Stomach smooth muscle (tissue), 2 donors: ENCODE data around the gene ZNF770.

Source experiments
- H3K27ac ChIP-seq: one replicate; pipeline ENCODE4 v1.7.0; 2013; ENCODE audit warnings: mild to moderate bottlenecking, low read length, inconsistent platforms
- H3K27me3 ChIP-seq, 2 donors: one replicate each; pipeline ENCODE4 v1.7.0; 2013; ENCODE audit warnings: low read length in 2 of 2; ENCODE audit not compliant: insufficient read depth in 2 of 2, control insufficient read depth in 1 of 2
- H3K36me3 ChIP-seq, 2 donors: one replicate each; pipeline ENCODE4 v1.7.0; 2013; ENCODE audit warnings: low read length in 2 of 2; ENCODE audit not compliant: control insufficient read depth in 2 of 2, insufficient read depth in 2 of 2
- H3K4me1 ChIP-seq: one replicate; pipeline ENCODE4 v1.7.0; 2013; ENCODE audit warnings: low read length; ENCODE audit not compliant: control insufficient read depth, insufficient read depth
- H3K4me3 ChIP-seq, 2 donors: one replicate each; pipeline ENCODE4 v1.7.0; 2013; ENCODE audit warnings: low read length in 2 of 2
- H3K9ac ChIP-seq, 2 donors: one replicate each; pipeline ENCODE4 v1.7.0; 2013; ENCODE audit warnings: low read length in 2 of 2, mild to moderate bottlenecking in 1 of 2
- H3K9me3 ChIP-seq, 2 donors: one replicate each; pipeline ENCODE4 v1.7.0; 2013; ENCODE audit warnings: low read length in 2 of 2; ENCODE audit not compliant: control insufficient read depth in 2 of 2
- donor health status: healthy.
- donor health status: Pancreatic carcinoma.

The ZNF770 gene

GRCh38 chr15:35000511-35000910, 12.4 kb upstream of the ZNF770 start:
- H3K27me3 ChIP-seq = no peaks in the 10 kb centered on the region
- H3K4me3 ChIP-seq = no peak overlapping the region
- no peaks in the 10 kb centered on the region for H3K4me1 ChIP-seq
- no peaks in the 10 kb centered on the region for H3K36me3 ChIP-seq
- no peaks in the 10 kb centered on the region for H3K9me3 ChIP-seq
- no peak overlapping the region for H3K9ac ChIP-seq
- H3K27ac ChIP-seq = no peak overlapping the region

- Histone ChIP-seq H3K9ac (no peak overlapping the region), H3K36me3 (no peaks in the 10 kb centered on the region)
Measured at GRCh38 chr15:34999906-35000305, 11.8 kb upstream of the ZNF770 start.

GRCh38 chr15:34994925-34995324, 6.8 kb upstream of the ZNF770 start:
- Histone ChIP-seq H3K4me1 (no peaks in the 10 kb centered on the region), H3K4me3 (no peak overlapping the region), H3K27ac (no peak overlapping the region), H3K27me3 (no peaks in the 10 kb centered on the region), H3K9ac (no peak overlapping the region), H3K9me3 (no peaks in the 10 kb centered on the region), H3K36me3 (no peaks in the 10 kb centered on the region)

More at GRCh38 chr15:34999906-35000305, 11.8 kb upstream of the ZNF770 start:
- Histone ChIP-seq H3K27me3 (no peaks in the 10 kb centered on the region), H3K9me3 (no peaks in the 10 kb centered on the region), H3K4me1 (no peaks in the 10 kb centered on the region), H3K27ac (no peak overlapping the region), H3K4me3 (no peak overlapping the region)

GRCh38 chr15:34993877-34994276, 5.8 kb upstream of the ZNF770 start:
- no peaks in the 10 kb centered on the region for H3K4me1 ChIP-seq
- no peaks in the 10 kb centered on the region for H3K27me3 ChIP-seq
- no peak overlapping the region for H3K9ac ChIP-seq
- no peak overlapping the region for H3K27ac ChIP-seq
- no peak overlapping the region for H3K4me3 ChIP-seq
- H3K9me3 ChIP-seq = no peaks in the 10 kb centered on the region
- H3K36me3 ChIP-seq = no peaks in the 10 kb centered on the region

- H3K4me1 ChIP-seq = no peaks in the 10 kb centered on the region
- no peak overlapping the region for H3K27ac ChIP-seq
- H3K4me3 ChIP-seq = no peak overlapping the region
- no peaks in the 10 kb centered on the region for H3K36me3 ChIP-seq
- H3K9ac ChIP-seq = no peak overlapping the region
- H3K9me3 ChIP-seq = no peaks in the 10 kb centered on the region
- no peaks in the 10 kb centered on the region for H3K27me3 ChIP-seq
Measured at GRCh38 chr15:34993412-34993811, 5.3 kb upstream of the ZNF770 start.

GRCh38 chr15:34987609-34988026, 469 bp downstream of the ZNF770 start:
- H3K4me1 ChIP-seq = peaks cover 9% of the 10 kb centered on the region
- no peaks in the 10 kb centered on the region for H3K9me3 ChIP-seq
- H3K4me3 ChIP-seq = peak overlapping the region; percentile 86 to 100
- H3K27ac ChIP-seq = peak overlapping the region; percentile 99
- H3K36me3 ChIP-seq = peaks cover 2 to 4% of the 10 kb centered on the region in 2 donors
- H3K9ac ChIP-seq = peak overlapping the region; percentile 97 to 100
- H3K27me3 ChIP-seq = no peaks in the 10 kb centered on the region

- no peak overlapping the region for H3K27ac ChIP-seq
- peak overlapping the region; percentile 86 to 100 for H3K4me3 ChIP-seq
- peaks cover 2 to 6% of the 10 kb centered on the region in 2 donors for H3K36me3 ChIP-seq
- peak overlapping the region; percentile 97 to 100 for H3K9ac ChIP-seq
- H3K4me1 ChIP-seq = peaks cover 9% of the 10 kb centered on the region
- H3K9me3 ChIP-seq = no peaks in the 10 kb centered on the region
- H3K27me3 ChIP-seq = no peaks in the 10 kb centered on the region
Measured at GRCh38 chr15:34986771-34987480, 1.2 kb downstream of the ZNF770 start.

- Histone ChIP-seq H3K4me1 (peaks cover 9% of the 10 kb centered on the region), H3K36me3 (peaks cover 2 to 8% of the 10 kb centered on the region in 2 donors), H3K9ac (peak overlapping the region in 1 of 2 donors; percentile 23), H3K4me3 (peak overlapping the region; percentile 86 to 100), H3K9me3 (no peaks in the 10 kb centered on the region), H3K27ac (no peak overlapping the region), H3K27me3 (no peaks in the 10 kb centered on the region)
Measured at GRCh38 chr15:34986326-34986725, 1.8 kb downstream of the ZNF770 start.

GRCh38 chr15:34984889-34985630, 3.0 kb downstream of the ZNF770 start:
- Histone ChIP-seq H3K27me3 (no peaks in the 10 kb centered on the region), H3K27ac (no peak overlapping the region), H3K36me3 (peaks cover 2 to 8% of the 10 kb centered on the region in 2 donors), H3K4me1 (peaks cover 9% of the 10 kb centered on the region), H3K9ac (no peak overlapping the region), H3K9me3 (no peaks in the 10 kb centered on the region), H3K4me3 (no peak overlapping the region)

- Histone ChIP-seq H3K27ac (no peak overlapping the region), H3K4me3 (no peak overlapping the region), H3K9ac (no peak overlapping the region), H3K36me3 (peaks cover 0 to 3% of the 10 kb centered on the region in 2 donors), H3K9me3 (no peaks in the 10 kb centered on the region), H3K27me3 (no peaks in the 10 kb centered on the region), H3K4me1 (no peaks in the 10 kb centered on the region)
Measured at GRCh38 chr15:34976743-34977142, 11.3 kb downstream of the ZNF770 start.

GRCh38 chr15:34976073-34976472, 12.0 kb downstream of the ZNF770 start:
- Histone ChIP-seq H3K4me1 (no peaks in the 10 kb centered on the region), H3K27ac (no peak overlapping the region), H3K36me3 (peaks cover 0 to 3% of the 10 kb centered on the region in 2 donors), H3K9ac (no peak overlapping the region), H3K4me3 (no peak overlapping the region), H3K9me3 (no peaks in the 10 kb centered on the region), H3K27me3 (no peaks in the 10 kb centered on the region)
